Liver (tissue), 9 donors: ENCODE measurements around the gene LDB3. TPM values are rescaled to one million over a fixed set of nuclear protein-coding genes. Genes with fewer than 3 reads are reported as not detected.

Experiments used
- DNase-seq: peaks from one replicate; pipeline ENCODE4 v3.0.0-alpha.2; 2017; ENCODE audit warnings: low spot score
- H3K27ac ChIP-seq, 2 donors: one replicate each; pipeline ENCODE4 v1.7.0; 2013; ENCODE audit warnings: inconsistent platforms in 2 of 2, low read length in 2 of 2, control low read depth in 1 of 2, low read depth in 1 of 2, mild to moderate bottlenecking in 1 of 2
- H3K27me3 ChIP-seq, 4 donors: one replicate each; pipeline versions ENCODE4 v1.6.1 to v1.7.0; 2013; ENCODE audit warnings: low read length in 3 of 4, inconsistent platforms in 1 of 4, mild to moderate bottlenecking in 1 of 4, moderate library complexity in 1 of 4; ENCODE audit not compliant: control insufficient read depth in 4 of 4, insufficient read depth in 4 of 4
- H3K36me3 ChIP-seq, 4 donors: one replicate each; pipeline versions ENCODE4 v1.6.1 to v1.7.0; 2013; ENCODE audit warnings: low read length in 3 of 4, mild to moderate bottlenecking in 3 of 4, low read depth in 1 of 4, moderate library complexity in 1 of 4; ENCODE audit not compliant: control insufficient read depth in 4 of 4, insufficient read depth in 3 of 4
- H3K4me1 ChIP-seq, 4 donors: one replicate each; pipeline versions ENCODE4 v1.6.1 to v1.7.0; 2013; ENCODE audit warnings: low read length in 3 of 4, mild to moderate bottlenecking in 3 of 4, moderate library complexity in 1 of 4; ENCODE audit not compliant: control insufficient read depth in 4 of 4, insufficient read depth in 4 of 4
- H3K4me3 ChIP-seq, 3 donors: one replicate each; pipeline versions ENCODE4 v1.6.1 to v1.7.0; 2013; ENCODE audit warnings: low read length in 3 of 3, control low read depth in 1 of 3, low read depth in 1 of 3, mild to moderate bottlenecking in 1 of 3
- H3K9ac ChIP-seq, 2 donors: one replicate each; pipeline ENCODE4 v1.7.0; 2013; ENCODE audit warnings: low read length in 2 of 2, mild to moderate bottlenecking in 2 of 2, moderate library complexity in 2 of 2, control low read depth in 1 of 2, low read depth in 1 of 2
- H3K9me3 ChIP-seq, 4 donors: one replicate each; pipeline versions ENCODE4 v1.6.1 to v1.7.0; 2013; ENCODE audit warnings: low read length in 3 of 4; ENCODE audit not compliant: control insufficient read depth in 4 of 4
- ATF3 ChIP-seq: IDR thresholded peaks from 2 replicates; pipeline ENCODE4 v1.6.1; 2016; ENCODE audit warnings: antibody characterized with exemption
- CTCF ChIP-seq: fragments of 150-350 bp; IDR thresholded peaks from 2 replicates; pipeline ENCODE4 v1.5.1; 2017; ENCODE audit warnings: improper control_type of control experiment, low read depth, low read length; ENCODE audit not compliant: missing input control
- EGR1 ChIP-seq, 2 donors: IDR thresholded peaks; 2 replicates each; pipeline ENCODE4 v1.6.1; 2016 to 2018; ENCODE audit warnings: antibody characterized with exemption in 2 of 2, low read depth in 2 of 2
- FOXA1 ChIP-seq: IDR thresholded peaks from 2 replicates; pipeline ENCODE4 v1.6.1; 2016; ENCODE audit warnings: antibody characterized with exemption
- FOXA2 ChIP-seq: IDR thresholded peaks from 2 replicates; pipeline ENCODE4 v1.6.1; 2016; ENCODE audit warnings: antibody characterized with exemption
- GABPA ChIP-seq, 2 donors: IDR thresholded peaks in 1 of 2; conservative IDR thresholded peaks in 1 of 2; 2 replicates each; pipeline ENCODE4 v1.6.1; 2016; ENCODE audit warnings: antibody characterized with exemption in 2 of 2, mild to moderate bottlenecking in 1 of 2, moderate library complexity in 1 of 2
- HNF4A ChIP-seq, 2 donors: conservative IDR thresholded peaks; 2 replicates each; pipeline ENCODE4 v1.6.1; 2016; ENCODE audit warnings: antibody characterized with exemption in 2 of 2, mild to moderate bottlenecking in 2 of 2
- HNF4G ChIP-seq: IDR thresholded peaks from 2 replicates; pipeline ENCODE4 v1.6.1; 2016; ENCODE audit warnings: antibody characterized with exemption
- JUND ChIP-seq, 2 donors: IDR thresholded peaks; 2 replicates each; pipeline ENCODE4 v1.6.1; 2016; ENCODE audit warnings: antibody characterized with exemption in 2 of 2
- MAX ChIP-seq: IDR thresholded peaks from 2 replicates; pipeline ENCODE4 v1.6.1; 2016; ENCODE audit warnings: antibody characterized with exemption
- NR2F2 ChIP-seq: IDR thresholded peaks from 2 replicates; pipeline ENCODE4 v1.6.1; 2016; ENCODE audit warnings: antibody characterized with exemption
- RAD21 ChIP-seq, 2 donors: IDR thresholded peaks; 2 replicates each; pipeline ENCODE4 v1.6.1; 2016; ENCODE audit warnings: antibody characterized with exemption in 2 of 2, mild to moderate bottlenecking in 2 of 2
- REST ChIP-seq: IDR thresholded peaks from 2 replicates; pipeline ENCODE4 v1.6.1; 2016; ENCODE audit warnings: antibody characterized with exemption, mild to moderate bottlenecking
- RXRA ChIP-seq, 2 donors: IDR thresholded peaks; 2 replicates each; pipeline ENCODE4 v1.6.1; 2017 to 2018; ENCODE audit warnings: antibody characterized with exemption in 2 of 2, mild to moderate bottlenecking in 1 of 2
- SP1 ChIP-seq: IDR thresholded peaks from 2 replicates; pipeline ENCODE4 v1.6.1; 2018; ENCODE audit warnings: antibody characterized with exemption, mild to moderate bottlenecking
- TAF1 ChIP-seq: conservative IDR thresholded peaks from 2 replicates; pipeline ENCODE4 v1.6.1; 2016; ENCODE audit warnings: antibody characterized with exemption, mild to moderate bottlenecking
- YY1 ChIP-seq: IDR thresholded peaks from 2 replicates; pipeline ENCODE4 v1.6.1; 2016; ENCODE audit warnings: antibody characterized with exemption, mild to moderate bottlenecking
- ZBTB33 ChIP-seq: IDR thresholded peaks from 2 replicates; pipeline ENCODE4 v1.6.1; 2016; ENCODE audit warnings: antibody characterized with exemption
- WGBS: extraction: QIAGEN DNeasy Blood & Tissue Kit; methylation state at CpG from one replicate; pipeline ENCODE4 v1.1.7; 2013; 5-methylcytosine and 5-hydroxymethylcytosine counted together
- polyA plus RNA-seq, 2 donors: library from polyadenylated mRNA; stranded (reverse) in 1 of 2; unstranded in 1 of 2; fragments of 200-250 nt in 1 of 2; fragments of >200 nt in 1 of 2; fragmentation: Nextera tagmentation in 1 of 2; extraction: Ambion mirVana in 1 of 2; gene quantifications; one replicate each; pipeline versions ENCODE4 v1.2.1 to v1.2.3, GENCODE V29; 2013 to 2015
- total RNA-seq, 2 donors: library from RNA; depleted of rRNA; stranded (reverse); fragments of >200 nt; gene quantifications; one replicate each; pipeline ENCODE4 v1.2.3, GENCODE V29; 2014
- donor health status: healthy.
- donor health status: healthy.
- donor health status: healthy.
- donor health status: healthy.
- donor health status: healthy.

The LDB3 gene
- total and polyA plus RNA-seq, 4 donors, result 0.09 to 0.42 (median 0.15) TPM; not detected in 1

DNA sequence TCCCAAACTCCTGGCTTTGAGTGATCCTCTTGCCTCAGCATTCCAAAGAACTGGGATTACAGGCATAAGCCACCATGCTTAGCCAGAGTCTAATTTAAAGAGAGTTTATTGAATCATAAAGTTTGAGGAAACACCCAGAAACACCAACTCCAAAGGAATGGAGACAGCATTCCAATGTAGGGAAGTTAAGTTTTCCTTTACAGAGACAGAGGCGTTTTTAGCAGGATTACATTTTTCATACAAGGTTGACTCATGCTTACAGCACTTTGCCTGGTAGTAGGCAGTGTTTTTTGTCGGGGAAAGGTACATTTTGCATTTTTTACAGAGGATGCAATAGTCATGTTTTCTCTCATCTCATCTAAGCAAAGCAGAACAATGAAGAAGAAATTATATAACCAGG is 32.9 kb upstream of the LDB3 start:
- TF ChIP-seq FOXA1 (no peak), SP1 (no peak), HNF4G (no peak), TAF1 (no peak), HNF4A (conservative IDR thresholded peaks at IDR 0.05) (no peak), YY1 (no peak), JUND (IDR thresholded peaks at IDR 0.05) (no peak), GABPA (IDR thresholded peaks at IDR 0.05 in 1 of 2, conservative IDR thresholded peaks at IDR 0.05 in 1 of 2) (no peak), NR2F2 (no peak)
- Histone ChIP-seq H3K9ac (no peak overlapping the region), H3K4me1 (peaks cover 0 to 12% (median 6%) of the 10 kb centered on the region in 4 donors), H3K4me3 (no peak overlapping the region), H3K9me3 (no peaks in the 10 kb centered on the region), H3K36me3 (no peaks in the 10 kb centered on the region), H3K27ac (no peak overlapping the region), H3K27me3 (peaks cover 0 to 2% (median 0%) of the 10 kb centered on the region in 4 donors)
- WGBS, result 79% methylated on average over 2 of the region's 2 CpGs
- no peak for DNase-seq

- no peak overlapping the region for H3K9ac ChIP-seq
- no peaks in the 10 kb centered on the region for H3K9me3 ChIP-seq
- H3K27me3 ChIP-seq, result peaks cover 0 to 2% (median 0%) of the 10 kb centered on the region in 4 donors
- no peak overlapping the region for H3K4me3 ChIP-seq
- TF ChIP-seq YY1, result no peak
- no peak for TF ChIP-seq CTCF
- TF ChIP-seq TAF1, result no peak
- TF ChIP-seq FOXA1, result no peak
- TF ChIP-seq ZBTB33, result no peak
- no peak for TF ChIP-seq RAD21 (IDR thresholded peaks at IDR 0.05)
- no peak for TF ChIP-seq REST
- no peak for TF ChIP-seq ATF3
- TF ChIP-seq HNF4G, result no peak
- no peak for TF ChIP-seq NR2F2
- TF ChIP-seq EGR1 (IDR thresholded peaks at IDR 0.05; ENCODE audit: low read depth in 2 of 2), result no peak
- TF ChIP-seq MAX, result no peak
- TF ChIP-seq GABPA (IDR thresholded peaks at IDR 0.05 in 1 of 2, conservative IDR thresholded peaks at IDR 0.05 in 1 of 2), result no peak
- TF ChIP-seq JUND (IDR thresholded peaks at IDR 0.05), result no peak
- no peak for TF ChIP-seq FOXA2
- TF ChIP-seq RXRA (IDR thresholded peaks at IDR 0.05), result no peak
- WGBS, result 84% methylated on average over 2 of the region's 2 CpGs
- H3K27ac ChIP-seq, result no peak overlapping the region
- peaks cover 0 to 12% (median 6%) of the 10 kb centered on the region in 4 donors for H3K4me1 ChIP-seq
- H3K36me3 ChIP-seq, result no peaks in the 10 kb centered on the region
- DNase-seq, result no peak
Measured at GRCh38 chr10:86636311-86636710, 32.0 kb upstream of the LDB3 start.
